Muscle of back (tissue), 11 donors: ENCODE data around the gene SETBP1. TPM values are rescaled to one million over a fixed set of nuclear protein-coding genes. Genes with fewer than 3 reads are reported as not detected.

Source experiments
- DNase-seq, 3 donors: peaks; one replicate each; pipeline versions ENCODE4 v3.0.0 to v3.0.0-alpha.2; 2013
- polyA plus RNA-seq, 10 donors: library from polyadenylated mRNA; unstranded; fragments of 120-200 nt; gene quantifications; one replicate each; pipeline ENCODE4 v1.2.1, GENCODE V29; 2013; ENCODE audit not compliant: insufficient read length in 10 of 10

Gene SETBP1
- polyA plus RNA-seq, 10 donors, result 13.6 to 21.3 (median 16.0) TPM

DNA sequence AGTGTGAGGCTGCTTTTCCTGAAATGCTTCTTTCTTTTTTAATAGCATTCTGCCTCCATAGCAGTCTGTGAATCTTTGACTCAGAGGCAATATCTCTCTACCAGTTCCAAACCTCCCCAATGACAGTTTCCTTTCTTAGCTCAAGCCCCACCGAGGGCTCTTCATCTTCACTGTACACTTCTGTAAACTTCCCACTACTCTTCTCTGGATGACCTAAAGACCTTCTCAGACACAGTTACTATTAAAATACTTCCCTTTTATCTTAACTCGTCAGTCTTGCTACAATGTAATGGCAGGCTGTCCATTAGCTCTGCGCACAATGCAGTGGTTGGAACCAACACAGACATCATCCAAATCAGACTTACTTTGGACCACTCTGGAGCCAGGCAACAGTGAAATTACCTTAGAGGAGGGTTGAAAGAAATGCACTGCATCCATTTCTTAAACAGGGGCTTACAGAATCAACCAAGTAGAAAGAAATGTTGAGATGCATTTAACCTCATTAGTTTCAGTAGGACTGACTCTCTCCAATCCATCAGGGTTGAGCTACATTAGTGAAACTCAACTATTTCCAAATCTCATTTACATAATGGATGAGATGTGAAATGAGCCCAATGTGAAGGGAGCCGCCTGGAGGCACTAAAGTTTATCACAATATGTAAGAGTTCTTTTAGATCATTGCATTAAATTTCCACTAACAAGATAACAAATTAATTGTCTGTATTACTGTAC, 343.8 kb downstream of the SETBP1 start:
- DNase-seq, result no peak

GRCh38 chr18:45025089-45025450, 344.4 kb downstream of the SETBP1 start:
- DNase-seq, result no peak

- no peak for DNase-seq
Observed at GRCh38 chr18:45026162-45026561, 345.5 kb downstream of the SETBP1 start.

GRCh38 chr18:45034179-45034578, 353.5 kb downstream of the SETBP1 start:
- no peak for DNase-seq

GRCh38 chr18:45037618-45038017, 356.9 kb downstream of the SETBP1 start:
- DNase-seq, result no peak

- no peak for DNase-seq
Observed at GRCh38 chr18:45039376-45039775, 358.7 kb downstream of the SETBP1 start.

GRCh38 chr18:45040879-45041278, 360.2 kb downstream of the SETBP1 start:
- DNase-seq, result peak in 2 of 3 donors; percentile 38 to 72

DNA sequence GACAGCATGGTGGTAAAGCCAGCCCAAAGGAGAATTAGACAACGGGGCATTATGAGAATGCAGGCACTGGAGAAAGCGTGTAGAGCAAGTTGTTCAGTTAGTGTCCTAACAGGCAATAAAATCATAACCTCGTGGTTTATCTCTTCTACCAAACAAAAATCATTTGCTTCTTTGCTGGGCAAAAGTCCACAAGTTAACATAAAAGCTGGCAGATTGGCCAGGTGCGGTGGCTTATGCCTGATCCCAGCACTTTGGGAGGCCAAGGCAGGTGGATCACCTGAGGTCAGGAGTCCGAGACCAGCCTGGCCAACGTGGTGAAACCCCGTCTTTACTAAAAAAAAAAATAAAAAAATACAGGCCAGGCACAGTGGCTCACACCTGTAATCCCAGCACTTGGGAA, 364.1 kb downstream of the SETBP1 start:
- no peak for DNase-seq

DNA sequence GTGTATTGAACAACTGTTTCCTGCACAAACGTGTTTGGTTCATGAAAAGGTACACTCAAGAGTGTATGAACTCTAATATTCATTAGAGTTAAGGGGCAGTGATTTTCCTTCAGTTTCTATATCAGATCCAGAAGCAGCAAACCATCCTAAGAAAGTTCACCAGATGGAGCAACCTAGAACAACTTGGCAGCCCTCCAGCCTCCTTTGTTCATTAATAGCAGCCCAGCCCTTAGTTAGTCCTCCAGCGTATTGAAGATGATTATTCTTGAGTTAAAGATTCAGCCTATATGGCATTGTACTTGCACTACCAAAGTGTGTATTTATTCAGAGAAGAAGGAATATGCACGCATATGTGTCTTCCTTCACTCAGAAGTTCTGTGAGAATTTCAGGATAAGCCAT, 365.5 kb downstream of the SETBP1 start:
- DNase-seq, result no peak

DNA sequence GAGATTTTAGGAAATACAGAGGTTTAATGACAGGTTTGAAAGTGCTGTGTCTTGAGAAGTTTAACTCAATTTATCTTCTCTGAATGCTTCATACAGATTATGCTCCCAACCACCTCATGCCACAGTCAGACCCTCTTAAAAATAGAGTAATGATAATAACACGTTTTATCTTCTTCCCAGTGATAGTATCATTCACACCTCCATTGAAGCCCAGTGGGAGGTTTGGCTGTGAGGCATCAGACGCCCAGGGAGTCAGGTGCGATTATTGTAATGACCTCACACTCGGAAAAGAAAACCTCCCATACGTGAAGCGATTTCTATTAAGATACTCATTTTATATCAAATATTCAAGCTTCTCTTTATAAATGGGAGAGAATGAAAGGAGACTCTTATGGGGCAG, 366.3 kb downstream of the SETBP1 start:
- DNase-seq, result no peak

GRCh38 chr18:45049578-45050319, 369.1 kb downstream of the SETBP1 start:
- DNase-seq, result no peak

- peak; percentile 63 to 90 (median 89) for DNase-seq
Observed at GRCh38 chr18:45050712-45051601, 370.3 kb downstream of the SETBP1 start.

DNA sequence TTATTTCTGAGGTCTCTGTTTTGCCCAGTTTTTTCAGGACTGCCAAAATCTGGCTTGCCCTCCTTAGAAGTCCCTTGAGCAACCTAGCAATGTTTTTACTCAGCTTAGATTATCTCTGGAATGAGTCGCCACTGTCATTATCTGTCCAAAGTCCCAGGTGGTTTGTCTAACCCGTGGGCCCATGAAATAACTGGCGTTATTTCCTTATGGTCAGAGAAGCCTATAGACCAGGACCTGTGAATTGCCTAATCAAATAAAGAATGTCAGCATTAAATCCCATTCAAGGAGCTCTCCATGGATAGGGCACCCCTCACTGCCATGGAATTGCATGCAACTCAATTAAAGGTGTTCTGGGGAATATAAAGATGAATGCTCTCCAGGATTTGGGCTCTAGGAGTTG, 373.9 kb downstream of the SETBP1 start:
- DNase-seq, result no peak

- peak in 1 of 3 donors; percentile 68 for DNase-seq
Observed at GRCh38 chr18:45055811-45056210, 375.1 kb downstream of the SETBP1 start.

DNA sequence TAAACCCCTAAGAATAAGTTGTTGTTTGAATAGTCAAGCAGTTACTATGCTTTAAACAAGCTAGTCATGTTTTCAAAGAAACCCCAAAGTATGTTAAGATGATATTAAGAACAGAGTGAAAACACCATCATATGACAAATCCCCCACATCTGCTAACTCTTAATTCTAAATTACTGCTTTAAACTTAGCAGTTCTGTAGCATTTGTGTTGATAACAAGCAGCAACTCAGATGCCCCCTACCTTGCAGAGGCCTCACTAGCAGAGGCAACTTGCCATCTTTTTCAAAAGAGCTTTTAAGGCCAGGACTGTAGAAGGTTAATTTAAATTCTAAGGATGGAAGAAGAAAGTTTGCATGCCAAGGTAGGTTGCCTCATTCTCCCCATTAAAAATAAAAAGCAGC, 376.2 kb downstream of the SETBP1 start:
- no peak for DNase-seq

DNA sequence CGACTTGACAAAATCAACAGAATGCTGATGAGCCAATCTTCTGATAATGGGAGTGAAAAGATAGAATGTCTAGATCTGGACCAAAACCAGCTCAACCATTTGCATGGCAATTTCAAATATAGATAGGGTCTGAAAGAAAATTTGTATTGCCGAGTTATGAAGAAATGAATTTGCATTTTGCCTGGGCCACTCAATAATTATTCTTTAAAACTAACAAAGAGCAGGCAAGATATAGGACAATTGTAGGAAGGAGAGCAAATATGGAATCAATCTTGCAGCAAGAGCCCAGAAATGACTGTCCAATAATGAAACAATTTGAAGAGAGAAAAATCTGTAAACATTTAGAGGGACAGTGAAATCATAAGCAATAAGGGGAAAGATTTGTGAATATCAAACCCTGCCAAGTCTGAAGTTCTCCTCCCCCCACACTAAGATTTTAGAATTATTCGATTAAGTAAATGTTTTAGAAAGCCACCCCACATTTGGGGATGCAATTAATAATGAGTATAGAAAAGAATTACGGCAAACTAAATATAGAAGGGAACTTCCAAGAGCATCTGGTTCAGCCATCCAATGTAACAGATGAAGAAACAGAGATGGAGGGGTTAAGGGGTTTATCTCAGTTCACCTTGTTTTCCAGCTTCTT, 377.4 kb downstream of the SETBP1 start:
- DNase-seq, result peak in 1 of 3 donors; percentile 66

GRCh38 chr18:45059695-45060094, 379.0 kb downstream of the SETBP1 start:
- peak in 1 of 3 donors; percentile 48 for DNase-seq

DNA sequence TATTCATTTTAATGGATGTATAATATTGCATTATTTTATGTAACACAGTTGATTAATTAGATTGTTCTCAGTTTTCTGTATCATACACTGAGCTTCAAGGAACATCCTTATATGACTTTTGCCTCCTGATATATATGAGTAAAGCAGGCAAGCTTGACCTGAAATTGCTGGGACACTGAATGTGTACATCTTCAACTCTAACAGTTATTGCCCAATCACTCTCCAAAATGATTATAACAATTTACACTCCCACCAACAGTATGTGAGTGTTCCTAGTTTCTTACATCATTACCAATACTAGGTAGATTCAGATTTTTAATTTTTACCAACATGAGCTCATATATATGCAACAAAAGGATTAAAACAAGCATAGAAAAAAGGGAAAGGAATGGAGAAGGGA, 379.4 kb downstream of the SETBP1 start:
- no peak for DNase-seq

DNA sequence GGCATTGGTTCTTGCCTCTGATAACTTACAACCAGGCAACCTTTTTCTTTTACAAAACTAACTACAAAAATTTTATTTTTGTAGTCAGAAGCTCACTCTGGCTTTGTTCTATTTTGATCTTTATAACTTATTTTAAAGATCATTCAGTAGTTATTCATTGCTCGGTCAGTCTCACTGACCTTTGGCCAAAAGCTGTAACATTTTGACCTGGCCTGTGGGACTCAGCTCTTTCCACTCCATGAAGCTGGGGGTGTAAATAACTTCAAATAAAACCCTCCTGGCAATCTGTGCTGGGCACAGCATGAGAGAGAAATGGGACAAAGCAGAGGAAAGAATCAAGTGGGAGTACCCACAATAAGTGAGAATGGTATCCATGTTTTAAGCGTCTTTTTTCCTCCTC, 380.7 kb downstream of the SETBP1 start:
- no peak for DNase-seq

- DNase-seq, result no peak
Observed at GRCh38 chr18:45063246-45064038, 382.8 kb downstream of the SETBP1 start.

GRCh38 chr18:45066210-45066609, 385.5 kb downstream of the SETBP1 start:
- no peak for DNase-seq
